GM18520 (cell line): ENCODE data around the gene OR3A1.
"Not testable (repeated sequence)": the region's sequence is repeated elsewhere in the genome, so short reads cannot be mapped to it uniquely, and the experiment has no call there.

ENCODE experiments used
- ATAC-seq: cut with Tn5 transposase; IDR thresholded peaks from one replicate; pipeline ENCODE4 v1.9.1; 2021; ENCODE audit not compliant: unreplicated experiment

OR3A1 gene

DNA sequence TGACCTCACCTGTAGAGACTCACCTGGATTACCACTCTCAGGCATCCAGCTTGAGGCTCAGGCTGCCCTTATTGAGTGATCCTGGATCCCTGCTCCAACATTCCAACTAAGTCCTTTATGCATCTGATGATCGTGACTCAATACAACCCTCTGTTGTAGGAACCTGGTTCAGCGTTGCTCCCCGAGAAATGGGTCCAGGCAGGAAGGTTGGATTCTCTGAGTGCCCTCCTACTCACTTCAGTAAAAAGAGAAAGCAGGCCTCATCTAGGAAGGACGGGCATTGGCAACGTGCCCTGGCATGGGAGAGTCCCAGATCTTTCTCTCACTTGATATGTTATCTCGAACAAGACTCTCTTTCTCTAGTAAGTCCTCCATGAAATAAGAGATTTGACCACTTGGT is at the start of gene OR3A1:
Gene OR3A1 (minus strand): TSS at position 101 of the 400 bp plus-strand sequence. CDS start 5,778 bp downstream, outside the sequence.
- ATAC-seq: no peak

GRCh38 chr17:3342782-3343181 is 44.6 kb upstream of the OR3A1 start:
- not testable (repeated sequence) for ATAC-seq

- no peak for ATAC-seq
Observed at GRCh38 chr17:3335876-3336275, 37.7 kb upstream of the OR3A1 start.

- no peak for ATAC-seq
Observed at GRCh38 chr17:3318336-3318735, 20.2 kb upstream of the OR3A1 start.

DNA sequence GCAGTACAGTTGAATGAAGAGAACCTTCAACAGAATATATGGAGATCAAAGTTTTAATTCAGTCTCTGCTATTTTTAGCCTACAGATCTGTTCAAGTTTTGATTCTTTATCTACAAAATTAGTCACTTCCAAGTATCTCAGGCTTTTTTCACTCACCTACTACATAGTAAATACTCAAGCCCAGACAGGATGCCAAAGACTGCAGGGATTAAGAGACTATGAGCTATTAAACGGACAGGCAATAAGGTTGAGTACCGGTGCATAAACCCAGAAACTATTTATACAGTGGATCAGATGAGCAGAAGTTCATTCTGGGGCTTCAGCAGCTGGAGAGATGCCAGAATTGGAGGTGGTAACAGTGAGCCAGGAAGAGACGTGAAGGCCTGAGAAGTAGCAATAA is 18.7 kb upstream of the OR3A1 start:
- no peak for ATAC-seq

- ATAC-seq: no peak
Observed at GRCh38 chr17:3308603-3309002, 10.4 kb upstream of the OR3A1 start.

- ATAC-seq: no peak
Observed at GRCh38 chr17:3295632-3296031, 2.5 kb downstream of the OR3A1 start.

GRCh38 chr17:3293548-3293947 is 4.6 kb downstream of the OR3A1 start:
- ATAC-seq: not testable (repeated sequence)

GRCh38 chr17:3282901-3283300 is 15.3 kb downstream of the OR3A1 start:
- ATAC-seq: no peak

DNA sequence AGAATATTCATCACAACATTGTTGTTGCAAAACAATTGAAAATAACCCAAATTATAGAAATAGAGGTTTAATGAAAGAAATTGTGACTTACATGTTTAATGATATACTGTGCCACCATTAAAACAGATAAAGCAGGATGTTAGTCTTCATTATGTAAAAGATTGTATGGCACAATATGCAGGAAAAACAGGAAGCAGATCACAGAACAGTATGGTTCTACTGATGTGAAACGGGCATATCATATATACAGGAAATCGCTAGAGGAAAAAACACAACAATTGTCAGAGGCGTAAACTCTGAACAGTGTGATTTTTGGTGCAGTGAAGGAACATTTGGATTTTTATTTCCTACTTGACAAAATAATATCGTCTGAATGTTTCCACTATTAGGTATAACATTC is 22.0 kb downstream of the OR3A1 start:
- ATAC-seq: no peak

DNA sequence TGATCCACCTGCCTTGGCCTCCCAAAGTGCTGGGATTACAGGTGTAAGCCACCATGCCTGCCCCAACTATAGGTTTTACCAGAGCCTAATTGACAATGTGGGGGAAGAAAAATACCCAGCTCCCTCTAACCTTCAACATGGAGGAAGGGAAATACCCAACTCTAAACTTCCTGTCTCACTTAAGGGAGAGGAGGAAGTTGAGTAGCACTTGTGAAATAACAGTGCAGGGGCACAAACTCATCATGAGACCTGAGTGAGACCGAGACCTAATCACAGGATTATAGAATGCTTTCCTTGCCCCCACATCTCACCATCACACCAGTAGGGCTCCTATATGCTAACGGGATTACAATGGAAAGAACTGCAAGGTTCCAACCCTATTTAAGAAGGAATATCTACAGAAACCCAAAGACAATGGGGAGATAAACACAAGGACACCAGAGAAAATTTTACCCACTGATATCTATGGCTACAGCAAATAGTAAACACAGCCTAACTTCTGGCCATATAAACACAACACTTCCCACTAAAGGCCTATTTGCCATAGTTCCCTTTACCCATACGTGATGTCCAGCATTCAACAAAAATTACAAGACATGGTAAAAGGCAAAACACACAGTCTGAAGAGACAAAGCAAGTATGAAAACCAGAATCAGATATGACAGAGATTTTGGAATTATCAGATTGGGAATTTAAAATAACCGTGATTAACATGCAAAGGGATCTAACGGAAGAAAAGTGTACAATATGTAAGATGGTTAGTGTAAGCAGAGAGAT is 26.9 kb downstream of the OR3A1 start:
- no peak for ATAC-seq

- ATAC-seq: no peak
Observed at GRCh38 chr17:3260600-3260999, 37.6 kb downstream of the OR3A1 start.

- ATAC-seq: no peak
Observed at GRCh38 chr17:3260163-3260562, 38.0 kb downstream of the OR3A1 start.

DNA sequence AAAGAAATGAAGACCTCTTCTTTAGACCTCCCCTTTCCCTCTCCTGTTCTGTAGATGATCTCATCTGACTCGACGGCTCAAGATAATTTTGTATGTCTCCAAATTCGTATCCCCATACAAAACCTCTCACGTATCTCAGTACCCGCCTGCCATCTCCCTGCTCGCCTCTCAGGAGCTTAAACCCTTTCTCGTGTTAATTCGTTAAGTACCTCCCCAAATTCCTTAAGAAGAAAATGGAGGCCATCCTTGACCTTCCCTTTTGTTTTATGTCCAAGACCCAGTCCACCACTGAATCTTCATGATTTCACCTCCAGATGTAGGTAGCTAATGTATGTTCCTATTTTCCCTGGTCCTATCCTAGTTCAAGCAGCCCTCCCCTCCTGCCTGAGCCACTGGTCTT is 41.6 kb downstream of the OR3A1 start:
- no peak for ATAC-seq

DNA sequence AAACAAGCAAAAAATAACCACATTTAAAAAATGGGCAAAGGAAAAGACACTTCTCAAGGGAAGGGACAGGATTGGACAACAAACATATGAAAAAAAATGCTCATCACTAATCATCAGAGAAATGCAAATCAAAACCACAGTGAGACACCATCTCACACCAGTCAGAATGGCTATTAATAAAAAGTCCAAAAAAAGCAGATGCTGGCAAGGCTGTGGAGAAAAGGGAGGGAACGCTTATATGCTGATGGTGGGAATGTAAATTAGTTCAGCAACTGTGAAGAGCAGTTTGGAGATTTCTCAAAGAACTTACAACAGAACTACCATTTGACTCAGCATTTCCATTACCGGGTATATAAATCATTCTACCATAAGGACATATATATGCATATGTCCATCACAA is 49.1 kb downstream of the OR3A1 start:
- ATAC-seq: not testable (repeated sequence)

DNA sequence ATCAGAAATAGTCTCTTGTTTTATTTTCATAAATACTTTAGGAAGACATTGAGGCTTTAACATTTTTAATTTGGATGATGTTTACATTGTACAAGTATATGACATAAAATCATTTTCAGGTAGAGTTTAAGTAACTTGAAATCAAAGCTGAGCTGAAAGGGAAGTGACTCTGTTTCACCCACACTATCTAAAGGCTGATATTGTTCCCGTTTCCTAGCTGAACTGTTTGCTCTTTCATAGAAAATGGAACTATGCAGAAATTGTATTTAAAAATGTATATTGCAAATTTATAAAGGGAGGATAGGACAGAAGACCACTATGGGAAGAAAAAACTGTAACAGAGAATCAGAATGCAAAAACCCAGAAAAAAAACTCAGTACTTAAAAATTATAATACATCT is 53.3 kb downstream of the OR3A1 start:
- not testable (repeated sequence) for ATAC-seq

DNA sequence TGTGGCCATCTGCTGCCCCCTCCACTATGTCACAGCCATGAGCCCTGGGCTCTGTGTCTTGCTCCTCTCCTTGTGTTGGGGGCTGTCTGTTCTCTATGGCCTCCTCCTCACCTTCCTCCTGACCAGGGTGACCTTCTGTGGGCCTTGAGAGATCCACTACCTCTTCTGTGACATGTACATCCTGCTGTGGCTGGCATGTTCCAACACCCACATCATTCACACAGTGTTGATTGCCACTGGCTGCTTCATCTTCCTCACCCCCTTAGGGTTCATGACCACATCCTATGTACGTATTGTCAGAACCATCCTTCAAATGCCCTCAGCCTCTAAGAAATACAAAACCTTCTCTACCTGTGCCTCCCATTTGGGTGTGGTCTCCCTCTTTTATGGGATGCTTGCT is 57.1 kb downstream of the OR3A1 start:
- not testable (repeated sequence) for ATAC-seq
